ENCODE measurements around the gene AXL. TPM values are rescaled to one million over a fixed set of nuclear protein-coding genes. Genes with fewer than 3 reads are reported as not detected.

The AXL gene
- total and polyA plus RNA-seq, 7 donors, result 3.3 to 13.6 (median 8.4) TPM

DNA sequence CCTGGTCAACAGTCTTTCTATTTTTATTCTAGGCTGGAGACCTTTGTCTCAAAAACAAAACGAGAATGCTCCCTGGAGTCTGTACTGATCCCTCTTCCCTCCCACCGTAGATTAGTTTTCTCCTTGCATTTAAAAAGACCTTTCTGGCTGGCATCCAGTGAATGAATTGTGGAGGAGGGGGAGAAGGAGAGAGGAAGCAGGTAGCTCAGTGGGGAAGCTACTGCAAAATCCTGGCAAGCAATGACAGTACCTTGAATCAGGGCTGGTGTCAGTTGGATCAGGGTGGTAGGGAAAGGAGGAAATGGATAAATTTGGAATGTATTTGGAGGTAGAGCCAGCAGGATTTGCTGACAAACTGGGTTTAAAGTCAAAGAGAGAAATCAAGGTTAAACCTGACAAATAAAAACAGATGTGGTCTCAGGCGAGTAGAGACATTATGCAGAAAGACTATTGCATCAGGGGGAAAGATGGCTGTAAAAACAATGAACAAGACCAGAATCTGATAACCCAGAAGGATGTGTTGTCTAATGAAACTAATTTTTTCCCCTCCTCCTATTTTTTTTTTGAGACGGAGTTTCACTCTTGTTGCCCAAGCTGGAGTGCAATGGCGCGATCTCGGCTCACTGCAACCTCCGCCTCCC is 29.5 kb upstream of the AXL start:
- Histone ChIP-seq H3K36me3 (ENCODE audit: insufficient read depth in 1 of 2, low read depth in 1 of 2) (no peaks in the 10 kb centered on the region), H3K27me3 (ENCODE audit: insufficient read depth in 3 of 3, low read length in 2 of 3) (peaks cover 0 to 51% (median 15%) of the 10 kb centered on the region in 3 donors)
- intact Hi-C loops (cut with DNase I), result no loop called here

DNA sequence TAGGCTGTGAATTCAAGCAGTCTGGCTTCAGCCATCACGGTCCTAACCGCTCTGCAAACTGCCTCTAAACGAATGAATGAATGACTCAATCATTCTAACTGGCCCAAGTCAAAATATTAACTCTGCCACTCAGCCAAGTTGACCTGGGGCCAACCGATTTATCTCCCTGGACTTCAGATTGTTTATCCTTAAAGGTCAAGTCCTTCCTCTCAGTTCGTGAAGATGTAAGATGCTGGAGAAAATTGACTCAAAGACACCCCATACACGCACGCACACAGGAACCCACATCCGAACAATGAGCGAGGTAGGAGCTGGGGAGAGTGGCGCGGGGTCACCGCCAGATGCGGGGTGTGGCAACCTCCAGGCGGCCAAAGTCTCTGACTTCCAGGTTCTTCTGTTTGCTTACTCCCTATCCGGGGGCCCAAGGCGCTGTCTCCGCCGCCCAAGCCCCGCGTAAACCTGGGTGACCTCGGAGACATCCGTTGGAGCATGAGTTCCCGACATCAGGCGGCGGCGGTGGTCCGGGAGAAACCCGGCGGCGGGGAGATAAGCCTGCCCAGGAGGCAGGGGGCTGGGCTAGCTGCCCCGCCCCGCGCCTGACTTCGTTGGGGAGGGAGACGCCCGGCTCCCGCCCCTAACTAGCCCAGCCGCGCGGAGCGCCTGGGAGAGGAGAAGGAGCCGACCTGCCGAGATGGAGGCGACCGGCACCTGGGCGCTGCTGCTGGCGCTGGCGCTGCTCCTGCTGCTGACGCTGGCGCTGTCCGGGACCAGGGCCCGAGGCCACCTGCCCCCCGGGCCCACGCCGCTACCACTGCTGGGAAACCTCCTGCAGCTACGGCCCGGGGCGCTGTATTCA is 26.2 kb upstream of the AXL start, which contains the start of gene CYP2S1:
CYP2S1 (plus strand) TSS at position 646 of the 856 bp plus-strand sequence; CDS start at position 692, 46 bp downstream.
- WGBS, 3 donors, result 3 to 4% (median 3%) methylated on average over 42 to 58 of the region's 58 CpGs

More for the DNA sequence above, 29.5 kb upstream of the AXL start:
- ATAC-seq, result no peak
- no peak for DNase-seq
- H3K27ac ChIP-seq, result no peak overlapping the region
- TF ChIP-seq, protein P1, sequence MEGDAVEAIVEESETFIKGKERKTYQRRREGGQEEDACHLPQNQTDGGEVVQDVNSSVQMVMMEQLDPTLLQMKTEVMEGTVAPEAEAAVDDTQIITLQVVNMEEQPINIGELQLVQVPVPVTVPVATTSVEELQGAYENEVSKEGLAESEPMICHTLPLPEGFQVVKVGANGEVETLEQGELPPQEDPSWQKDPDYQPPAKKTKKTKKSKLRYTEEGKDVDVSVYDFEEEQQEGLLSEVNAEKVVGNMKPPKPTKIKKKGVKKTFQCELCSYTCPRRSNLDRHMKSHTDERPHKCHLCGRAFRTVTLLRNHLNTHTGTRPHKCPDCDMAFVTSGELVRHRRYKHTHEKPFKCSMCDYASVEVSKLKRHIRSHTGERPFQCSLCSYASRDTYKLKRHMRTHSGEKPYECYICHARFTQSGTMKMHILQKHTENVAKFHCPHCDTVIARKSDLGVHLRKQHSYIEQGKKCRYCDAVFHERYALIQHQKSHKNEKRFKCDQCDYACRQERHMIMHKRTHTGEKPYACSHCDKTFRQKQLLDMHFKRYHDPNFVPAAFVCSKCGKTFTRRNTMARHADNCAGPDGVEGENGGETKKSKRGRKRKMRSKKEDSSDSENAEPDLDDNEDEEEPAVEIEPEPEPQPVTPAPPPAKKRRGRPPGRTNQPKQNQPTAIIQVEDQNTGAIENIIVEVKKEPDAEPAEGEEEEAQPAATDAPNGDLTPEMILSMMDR (IDR thresholded peaks at IDR 0.05), result no peak
- H3K9me3 ChIP-seq, result no peaks in the 10 kb centered on the region
- 49 to 54% (median 53%) methylated on average over 8 of the region's 8 CpGs for WGBS, 3 donors
- H3K4me1 ChIP-seq, result no peaks in the 10 kb centered on the region
- H3K4me3 ChIP-seq, result no peak overlapping the region

DNA sequence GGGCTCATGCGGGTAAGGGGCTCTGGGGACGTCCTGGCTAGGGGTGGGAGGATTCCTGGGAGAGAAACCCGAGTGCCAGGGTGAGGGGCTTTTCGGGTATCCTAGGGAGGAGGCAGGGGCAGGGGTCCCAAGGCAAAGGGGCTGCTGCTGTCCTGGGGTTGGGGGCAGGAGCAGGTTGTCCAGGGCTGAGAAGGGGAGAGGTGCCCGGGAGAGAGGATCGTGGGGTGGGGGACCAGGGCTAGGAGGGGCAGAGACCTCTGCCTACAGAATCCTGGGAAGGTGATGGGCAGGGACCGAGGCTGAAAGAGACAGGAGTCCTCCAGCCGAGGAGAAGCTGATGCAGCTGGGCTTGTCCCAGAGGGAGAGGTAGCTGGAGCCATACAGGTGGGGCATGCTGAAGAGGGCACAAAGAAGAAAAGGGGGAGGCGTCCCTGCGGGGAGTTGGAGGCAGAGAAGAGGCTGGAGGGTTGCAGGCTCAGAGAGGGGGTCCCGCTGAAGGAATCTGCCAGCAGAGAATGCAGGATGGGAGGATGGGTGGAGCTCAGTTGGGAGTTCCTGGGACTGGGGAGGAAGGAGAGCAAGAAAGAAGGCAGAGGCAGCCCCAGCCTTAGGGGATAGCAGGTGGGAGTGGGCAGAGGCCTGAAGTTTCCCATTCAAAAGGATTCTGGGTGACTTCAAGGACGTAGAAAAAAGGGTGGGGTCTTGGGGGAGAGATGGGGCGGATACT is 25.4 kb upstream of the AXL start:
- intact Hi-C loops (cut with DNase I), result no loop called here
- no peak for ATAC-seq
- Histone ChIP-seq H3K36me3 (ENCODE audit: insufficient read depth in 1 of 2, low read depth in 1 of 2) (no peaks in the 10 kb centered on the region), H3K4me1 (no peaks in the 10 kb centered on the region), H3K4me3 (peak overlapping the region; percentile 28), H3K9me3 (no peaks in the 10 kb centered on the region), H3K27ac (no peak overlapping the region), H3K27me3 (ENCODE audit: insufficient read depth in 3 of 3, low read length in 2 of 3) (peaks cover 0 to 75% (median 17%) of the 10 kb centered on the region in 3 donors)
- 10 to 15% (median 14%) methylated on average over 11 to 13 of the region's 13 CpGs for WGBS, 3 donors
- DNase-seq, result no peak
- TF ChIP-seq, protein P1 (IDR thresholded peaks at IDR 0.05), result no peak

More for the DNA sequence above, 26.2 kb upstream of the AXL start, which contains the start of gene CYP2S1:
- intact Hi-C loops (cut with DNase I), result no loop called here
- Histone ChIP-seq H3K4me3 (peak within 1 kb of the TSS; percentile 28), H3K4me1 (no peaks in the 10 kb centered on the region), H3K27ac (no peak within 1 kb of the TSS), H3K27me3 (ENCODE audit: insufficient read depth in 3 of 3, low read length in 2 of 3) (peaks cover 0 to 68% (median 17%) of the 10 kb centered on the region in 3 donors), H3K9me3 (no peaks in the 10 kb centered on the region), H3K36me3 (ENCODE audit: insufficient read depth in 1 of 2, low read depth in 1 of 2) (no peaks in the 10 kb centered on the region)
- ATAC-seq, result no peak
- TF ChIP-seq, protein P1 (IDR thresholded peaks at IDR 0.05), result no peak
- DNase-seq, result no peak

DNA sequence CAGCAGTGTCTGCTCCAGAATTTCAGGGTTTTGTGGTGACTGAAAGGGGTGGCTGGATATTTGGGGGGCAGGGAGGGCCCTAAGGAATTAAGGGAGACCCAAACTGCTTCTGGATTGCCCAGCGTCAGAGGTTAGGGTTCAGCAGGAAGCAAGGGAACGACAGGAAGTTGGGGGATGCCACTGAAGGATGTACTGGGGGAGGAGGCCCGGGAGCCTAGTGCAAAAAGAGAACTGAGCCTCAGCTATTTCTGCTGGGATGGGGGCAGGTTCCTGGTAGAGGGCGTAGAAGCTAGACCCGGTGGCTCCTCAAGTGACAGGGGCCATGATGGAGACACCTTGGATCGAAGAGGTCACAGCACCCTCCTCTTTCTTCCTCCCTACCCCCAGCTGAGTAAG is 24.9 kb upstream of the AXL start:
- TF ChIP-seq, protein P1 (IDR thresholded peaks at IDR 0.05), result no peak
- DNase-seq (no peak), ATAC-seq (no peak)
- no peaks in the 10 kb centered on the region for H3K4me1 ChIP-seq
- no peaks in the 10 kb centered on the region for H3K9me3 ChIP-seq
- intact Hi-C loops (cut with DNase I), result no loop called here
- H3K27me3 ChIP-seq (ENCODE audit: insufficient read depth in 3 of 3, low read length in 2 of 3), result peaks cover 0 to 72% (median 17%) of the 10 kb centered on the region in 3 donors
- 37 to 47% (median 38%) methylated on average over 6 of the region's 6 CpGs for WGBS, 3 donors
- H3K27ac ChIP-seq, result no peak overlapping the region
- no peak overlapping the region for H3K4me3 ChIP-seq
- H3K36me3 ChIP-seq (ENCODE audit: insufficient read depth in 1 of 2, low read depth in 1 of 2), result no peaks in the 10 kb centered on the region

Data from psoas muscle (tissue), 8 donors.